ENCODE data around the gene KLK12.

DNA sequence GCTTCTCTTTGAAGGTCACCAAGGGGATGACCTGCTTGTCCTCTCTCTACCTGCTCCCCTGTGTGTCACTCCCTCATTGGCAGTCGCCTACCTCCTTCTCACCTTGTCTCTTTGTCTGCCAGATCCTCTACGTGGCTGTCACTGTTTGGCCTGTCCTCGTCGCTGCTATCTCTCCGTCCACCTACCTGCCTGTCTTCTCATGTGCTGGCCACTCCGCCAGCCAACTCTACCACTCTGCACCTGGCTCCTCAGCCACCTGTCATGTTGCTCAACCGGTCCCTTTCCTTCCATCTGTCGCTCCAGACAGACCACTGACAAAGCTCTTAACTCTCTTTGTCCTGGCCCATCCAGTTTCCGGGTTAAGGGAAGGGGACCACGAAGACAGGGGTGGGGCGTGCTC lies at the start of gene KLK12:
- TF ChIP-seq POLR2A (IDR thresholded peaks at IDR 0.05; ENCODE audit: low read depth, low read length) (no peak), POLR2AphosphoS5 (IDR thresholded peaks at IDR 0.05; ENCODE audit: low read depth, low read length) (no peak)
